ENCODE data around the gene MIEF1. TPM values are rescaled to one million over a fixed set of nuclear protein-coding genes. Genes with fewer than 3 reads are reported as not detected.

The MIEF1 gene
- 38.3 and 41.9 TPM in 2 replicates for total RNA-seq

DNA sequence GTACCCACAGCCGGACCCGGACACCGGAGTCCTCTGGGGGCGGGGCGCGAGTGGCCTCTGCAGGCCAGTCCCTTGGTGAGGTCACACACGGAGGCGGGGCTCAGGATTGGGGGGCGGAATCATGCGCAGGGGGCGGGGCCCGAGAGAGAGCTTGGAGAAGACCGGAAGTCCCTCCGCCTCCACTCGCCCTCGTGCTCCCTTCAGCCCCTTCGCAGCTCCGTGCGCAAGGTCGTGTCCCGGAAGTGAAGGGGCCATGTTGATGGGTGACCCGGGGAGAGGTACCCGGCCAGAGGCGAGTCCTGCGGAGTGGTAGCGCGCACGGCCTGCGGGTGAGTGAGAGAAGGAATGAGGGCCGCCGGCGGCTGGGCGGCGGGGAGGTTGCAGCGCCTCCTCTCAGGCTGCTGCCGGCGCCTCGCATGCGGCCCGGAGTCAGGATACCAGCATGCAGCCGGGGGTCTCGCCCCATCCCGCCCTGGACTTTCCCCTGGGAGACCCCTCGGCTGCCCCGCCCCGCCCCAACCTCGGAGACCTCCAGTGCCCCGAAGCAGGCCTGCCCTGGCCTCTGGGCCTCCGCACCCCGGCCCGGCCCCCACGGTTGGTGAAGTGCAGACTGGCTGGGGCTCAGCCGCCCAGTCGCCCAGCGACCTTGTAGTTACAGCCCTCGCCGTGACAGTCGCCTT, at the start of gene MIEF1:
MIEF1 (plus strand) TSS at position 182 of the 680 bp plus-strand sequence. CDS start 9,005 bp downstream, outside the sequence.
- intact Hi-C loops (cut with micrococcal nuclease): loop anchor here (1.0 to 5.0 kb wide), 4 partner anchors 18 to 182 kb away; partner anchors contain the start of genes ATF4, RPS19BP1 and TAB1

DNA sequence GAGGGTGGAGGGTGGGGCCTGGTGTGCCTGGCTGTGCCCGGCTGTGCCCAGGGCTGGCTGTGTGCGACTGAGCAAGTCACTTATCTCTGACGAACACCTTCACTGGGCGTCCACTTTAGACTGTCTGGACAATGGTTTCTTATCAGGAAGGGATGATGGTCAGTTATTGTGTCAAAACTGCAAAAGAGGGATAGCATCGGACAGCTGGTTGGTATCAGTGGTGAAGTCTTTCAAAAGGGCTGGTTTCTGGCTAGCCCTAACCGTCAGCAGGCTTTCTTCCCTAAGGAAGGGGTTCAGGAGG, 49.4 kb upstream of the MIEF1 start:
- intact Hi-C loops (cut with micrococcal nuclease): no loop called here

DNA sequence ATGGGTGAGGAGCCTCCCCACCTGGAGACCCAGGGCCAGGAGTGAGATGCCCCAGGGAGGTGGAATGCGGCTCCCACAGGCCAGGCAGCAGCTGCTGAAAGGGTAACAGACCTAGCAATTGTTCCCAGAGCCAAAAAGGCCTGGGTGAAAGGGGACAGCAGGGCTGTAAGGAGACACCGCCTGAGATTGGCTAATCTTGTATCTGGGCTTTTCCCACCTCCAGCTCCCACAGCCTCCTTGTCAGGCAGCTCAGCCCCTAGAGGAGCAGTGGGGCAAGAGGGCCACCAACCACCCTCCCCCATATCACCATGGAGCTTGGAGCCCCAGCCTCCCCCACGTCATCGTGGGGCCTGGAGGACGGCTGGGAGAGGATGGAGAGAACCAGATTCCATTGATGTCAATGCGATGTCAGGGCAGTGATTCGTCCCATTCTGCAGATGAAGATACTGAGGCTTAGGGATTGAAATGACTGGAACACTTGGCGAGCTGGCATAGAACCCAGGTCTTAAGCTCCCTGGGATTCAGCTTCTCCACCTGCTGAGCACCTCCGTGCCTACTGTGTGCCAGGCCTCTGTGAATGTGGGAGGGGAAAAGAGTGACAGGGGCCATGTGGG, 48.2 kb upstream of the MIEF1 start:
- intact Hi-C loops (cut with micrococcal nuclease): no loop called here

DNA sequence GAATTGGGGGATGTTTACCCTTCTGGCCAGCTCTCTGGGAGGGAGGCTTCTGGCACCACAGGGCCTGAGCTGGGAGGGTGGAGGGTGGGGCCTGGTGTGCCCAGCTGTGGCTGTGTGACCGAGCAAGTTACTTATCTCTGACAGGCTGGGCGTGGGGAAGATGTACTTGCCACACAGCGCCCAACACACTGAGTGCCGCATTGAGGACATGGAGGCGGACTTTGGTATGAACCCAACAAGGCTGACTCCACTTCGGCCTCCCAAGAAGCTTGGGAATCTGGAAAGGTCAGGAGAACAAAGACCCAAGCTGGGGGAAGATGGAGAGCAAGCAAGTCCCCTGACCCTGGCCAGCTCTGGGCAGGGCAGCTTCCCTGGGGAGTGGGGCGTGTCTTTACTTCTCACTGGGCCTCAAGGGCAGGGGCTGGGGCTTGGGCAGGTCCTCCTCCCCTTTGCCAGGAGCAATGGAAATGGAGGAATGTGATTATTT, 47.7 kb upstream of the MIEF1 start:
- intact Hi-C loops (cut with micrococcal nuclease): no loop called here

DNA sequence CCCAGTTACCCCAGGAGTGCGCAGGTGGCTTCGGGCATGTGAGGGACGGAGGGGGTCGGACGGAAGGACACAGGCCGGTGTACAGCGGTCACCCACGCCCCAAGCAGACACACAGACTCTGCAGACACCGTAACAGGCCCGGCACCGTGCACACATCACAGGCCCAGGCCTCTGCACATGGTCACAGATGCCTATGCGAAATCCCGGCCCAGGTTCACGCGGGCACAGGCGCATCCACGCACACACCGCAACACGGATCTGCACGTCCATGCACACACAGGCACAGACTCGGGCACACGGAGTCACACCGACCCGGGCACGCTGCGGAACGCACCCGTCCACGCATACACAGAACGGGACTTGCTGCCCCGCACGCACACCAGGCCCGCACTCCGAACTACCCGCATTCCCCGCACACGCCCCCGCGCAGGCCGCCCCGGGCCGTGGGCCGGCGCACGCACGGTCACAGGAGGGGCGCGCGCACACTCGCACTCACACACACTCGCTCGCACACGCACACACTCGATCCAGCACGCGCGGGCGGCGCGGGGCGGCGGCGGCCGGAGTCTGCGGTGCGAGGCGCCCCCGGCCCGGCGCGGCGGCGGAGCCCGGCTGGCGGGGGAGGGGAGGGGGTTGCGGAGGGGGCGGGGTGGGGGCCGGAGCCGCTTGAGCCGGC, 45.4 kb upstream of the MIEF1 start, which contains the start of gene MGAT3:
MGAT3 (plus strand) TSS at position 491 of the 676 bp plus-strand sequence. CDS start 30,336 bp downstream, outside the sequence.
- intact Hi-C loops (cut with micrococcal nuclease): no loop called here

DNA sequence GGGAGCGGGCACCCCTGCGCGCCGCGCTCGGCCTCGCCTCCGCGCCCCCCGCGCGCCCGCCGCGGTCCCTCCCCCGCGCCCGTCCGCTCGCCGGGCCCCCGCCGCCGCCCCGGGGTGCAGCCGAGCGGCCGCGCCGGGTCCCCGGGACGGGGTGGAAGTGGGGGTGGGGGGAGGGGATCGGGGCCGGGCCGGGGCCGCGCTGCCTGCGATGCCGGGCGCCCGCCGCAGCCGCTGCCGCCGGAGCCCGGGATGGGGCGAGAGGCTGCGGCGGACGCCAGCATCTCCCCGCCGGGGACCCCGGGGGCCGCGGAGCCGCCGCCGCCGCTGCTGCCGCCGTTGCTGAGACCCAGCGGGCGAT, 44.9 kb upstream of the MIEF1 start:
- intact Hi-C loops (cut with micrococcal nuclease): no loop called here

DNA sequence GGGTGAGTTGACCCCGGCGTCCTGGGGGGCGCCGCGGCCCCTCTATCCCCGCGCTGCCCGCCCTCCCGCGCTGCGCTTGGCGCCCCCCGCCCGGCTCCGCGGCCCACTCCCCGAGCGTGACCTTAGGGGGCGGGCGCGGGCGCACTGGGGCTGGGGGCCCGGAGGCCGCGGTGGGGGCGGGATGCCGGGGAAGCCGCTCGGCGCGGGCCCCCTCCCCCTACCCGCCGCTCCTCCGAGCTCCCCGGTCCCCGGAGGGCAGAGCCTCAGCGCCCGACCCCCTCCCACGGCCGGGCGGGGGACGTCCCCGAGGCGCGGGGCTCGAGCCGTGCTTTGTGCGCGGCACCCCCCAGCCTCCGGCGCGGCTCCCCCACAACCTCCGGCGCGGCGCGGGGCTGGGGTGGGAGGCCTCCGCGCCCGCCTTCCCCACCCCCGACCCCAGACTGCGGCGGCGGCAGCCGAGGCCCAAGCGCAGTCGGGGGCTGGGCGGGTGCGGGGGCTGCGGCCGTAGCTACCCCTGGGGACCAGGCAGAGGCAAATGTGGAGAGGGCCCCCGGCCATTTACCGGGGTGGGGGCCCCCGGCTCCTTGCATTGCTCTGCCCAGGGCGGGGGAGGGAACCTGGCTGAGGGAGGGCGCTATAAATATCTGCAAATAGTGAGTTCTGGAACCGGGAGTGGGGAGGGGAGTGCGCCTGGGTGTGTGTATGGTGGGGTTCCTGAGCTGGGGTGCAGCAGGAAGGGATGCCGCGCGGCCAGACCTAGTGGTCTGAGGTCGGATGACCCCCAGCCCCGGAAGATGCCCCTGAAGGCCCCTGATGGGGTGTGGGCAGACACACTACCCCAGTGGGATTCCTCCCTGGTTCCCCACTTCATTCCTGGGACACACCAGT, 44.3 kb upstream of the MIEF1 start:
- intact Hi-C loops (cut with micrococcal nuclease): no loop called here

DNA sequence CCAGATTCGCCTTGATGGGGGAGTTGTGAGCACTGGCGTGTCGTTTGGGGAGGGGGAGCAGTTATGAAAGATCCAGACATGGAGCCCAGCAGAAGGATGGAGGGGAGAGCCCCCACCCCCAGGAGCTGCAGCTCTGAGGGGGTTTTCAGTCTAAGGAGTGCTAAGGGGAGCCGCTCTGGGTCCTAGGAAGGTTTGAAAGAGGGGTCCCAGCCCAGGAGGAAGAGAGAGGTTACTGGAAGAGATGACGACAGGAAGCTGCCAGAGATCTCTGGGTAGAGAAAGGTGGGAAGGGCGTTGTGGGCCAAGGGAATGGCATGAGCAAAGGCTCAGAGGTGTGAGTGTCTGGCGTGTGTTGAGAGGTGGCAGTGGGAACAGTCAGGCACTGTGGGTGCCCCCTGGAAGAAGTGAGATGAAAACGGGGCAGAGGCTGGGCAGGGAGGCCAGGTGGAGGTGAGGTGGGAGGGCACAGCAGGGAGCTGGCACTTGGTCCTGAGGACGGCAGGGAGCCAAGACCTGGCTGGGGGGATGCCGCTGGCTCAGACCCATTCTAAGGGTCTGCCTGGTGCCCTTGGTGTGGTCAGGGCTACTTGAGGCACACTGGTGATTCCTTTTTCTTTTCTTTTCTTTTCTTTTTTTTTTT, 43.5 kb upstream of the MIEF1 start:
- intact Hi-C loops (cut with micrococcal nuclease): no loop called here

DNA sequence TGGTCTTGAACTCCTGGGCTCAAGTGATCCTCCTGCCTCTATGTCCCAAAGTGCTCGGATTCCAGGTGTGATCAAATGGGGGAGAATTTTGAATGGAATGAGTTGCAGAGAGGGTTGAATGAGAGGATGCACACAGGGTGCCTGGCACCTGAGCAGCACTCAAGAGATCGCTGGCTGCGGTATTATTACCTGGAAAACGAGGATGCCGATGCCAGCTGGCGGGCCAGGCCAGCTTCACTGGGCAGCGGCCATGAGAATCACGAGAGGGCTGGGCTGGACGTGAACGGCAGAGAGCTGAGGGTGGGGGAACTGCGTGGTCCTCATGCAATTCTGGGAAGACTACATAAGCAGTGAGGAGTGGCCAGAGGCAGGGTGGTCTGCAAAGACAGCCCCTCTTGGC, 42.4 kb upstream of the MIEF1 start:
- intact Hi-C loops (cut with micrococcal nuclease): no loop called here

DNA sequence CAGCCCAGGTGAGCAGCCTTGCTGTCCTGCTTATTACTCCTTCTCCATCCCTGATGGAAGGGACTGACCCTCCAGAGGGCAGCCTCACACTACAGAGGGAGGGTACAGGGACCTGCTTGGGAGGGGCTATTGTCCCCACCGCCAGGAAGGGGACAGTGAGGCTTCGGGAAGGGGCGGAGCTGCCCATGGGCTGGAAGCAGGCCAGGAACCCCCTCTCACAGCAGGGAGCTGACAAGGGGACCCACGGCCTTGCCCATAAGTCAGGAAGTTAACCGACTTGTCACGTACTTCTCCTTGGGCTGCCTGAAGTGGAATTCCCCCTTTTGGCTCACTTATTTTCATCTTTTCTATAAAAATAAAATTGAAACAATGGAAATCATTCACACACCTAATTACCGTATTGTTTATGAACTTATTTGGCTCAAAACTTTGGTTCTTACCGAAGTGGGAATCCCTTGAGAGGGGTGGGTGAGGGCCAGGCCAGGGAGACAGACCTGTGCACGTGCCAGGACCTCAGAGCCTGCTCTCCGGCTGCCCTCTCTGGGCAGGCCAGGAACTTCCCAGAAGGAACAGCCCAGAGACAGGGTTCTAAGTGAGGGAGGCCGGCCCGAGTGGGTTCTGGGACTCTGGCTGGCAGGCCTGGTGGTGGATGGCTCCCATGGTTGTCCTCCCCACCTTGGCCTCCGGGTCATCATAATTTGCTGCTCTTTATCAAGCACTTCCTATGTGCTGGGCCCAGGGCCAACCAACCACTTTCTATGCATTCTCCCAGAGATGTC, 39.5 kb upstream of the MIEF1 start:
- intact Hi-C loops (cut with micrococcal nuclease): no loop called here

DNA sequence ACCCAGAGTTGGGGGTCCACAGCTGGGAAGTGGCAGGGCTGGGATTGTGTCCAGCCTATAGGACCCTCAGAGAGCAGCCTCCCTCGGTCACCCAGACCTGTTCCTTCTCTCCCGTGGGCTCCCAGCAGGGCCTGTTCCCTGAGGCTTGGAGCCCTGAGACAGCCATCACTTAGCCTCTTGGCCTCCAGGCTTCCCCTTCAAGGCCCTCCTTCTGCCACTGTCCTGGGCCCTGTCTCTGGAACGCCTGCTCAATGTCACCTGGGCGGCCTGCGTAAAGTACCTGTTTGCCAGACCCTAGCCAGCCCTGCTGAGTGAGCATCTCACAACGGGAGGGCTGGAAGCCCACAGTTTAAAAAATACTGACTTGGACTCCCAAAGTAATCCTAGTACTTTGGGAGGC, 38.8 kb upstream of the MIEF1 start:
- intact Hi-C loops (cut with micrococcal nuclease): no loop called here

DNA sequence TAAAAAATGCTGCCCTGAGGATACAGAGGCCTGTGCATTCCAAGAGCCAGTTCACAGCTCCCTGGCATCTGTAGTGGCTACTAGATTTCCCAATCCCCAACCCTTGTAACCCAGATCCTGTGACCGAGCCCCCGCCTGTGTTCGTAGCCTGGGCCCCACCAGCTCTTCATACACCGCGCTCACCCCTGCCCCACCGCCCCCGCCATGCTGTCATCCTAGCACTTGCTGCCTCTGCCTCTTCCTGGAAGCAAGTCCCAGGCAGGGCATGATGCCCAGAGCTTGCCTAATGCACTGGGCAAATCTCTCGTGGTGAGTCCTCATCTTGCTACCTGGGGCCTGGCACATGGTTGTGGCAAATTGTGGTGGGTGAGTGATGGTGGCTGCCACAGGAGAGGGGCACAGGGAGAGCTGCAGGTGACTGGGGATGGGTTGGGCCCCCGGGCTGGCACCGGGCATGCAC, 38.1 kb upstream of the MIEF1 start:
- intact Hi-C loops (cut with micrococcal nuclease): no loop called here

DNA sequence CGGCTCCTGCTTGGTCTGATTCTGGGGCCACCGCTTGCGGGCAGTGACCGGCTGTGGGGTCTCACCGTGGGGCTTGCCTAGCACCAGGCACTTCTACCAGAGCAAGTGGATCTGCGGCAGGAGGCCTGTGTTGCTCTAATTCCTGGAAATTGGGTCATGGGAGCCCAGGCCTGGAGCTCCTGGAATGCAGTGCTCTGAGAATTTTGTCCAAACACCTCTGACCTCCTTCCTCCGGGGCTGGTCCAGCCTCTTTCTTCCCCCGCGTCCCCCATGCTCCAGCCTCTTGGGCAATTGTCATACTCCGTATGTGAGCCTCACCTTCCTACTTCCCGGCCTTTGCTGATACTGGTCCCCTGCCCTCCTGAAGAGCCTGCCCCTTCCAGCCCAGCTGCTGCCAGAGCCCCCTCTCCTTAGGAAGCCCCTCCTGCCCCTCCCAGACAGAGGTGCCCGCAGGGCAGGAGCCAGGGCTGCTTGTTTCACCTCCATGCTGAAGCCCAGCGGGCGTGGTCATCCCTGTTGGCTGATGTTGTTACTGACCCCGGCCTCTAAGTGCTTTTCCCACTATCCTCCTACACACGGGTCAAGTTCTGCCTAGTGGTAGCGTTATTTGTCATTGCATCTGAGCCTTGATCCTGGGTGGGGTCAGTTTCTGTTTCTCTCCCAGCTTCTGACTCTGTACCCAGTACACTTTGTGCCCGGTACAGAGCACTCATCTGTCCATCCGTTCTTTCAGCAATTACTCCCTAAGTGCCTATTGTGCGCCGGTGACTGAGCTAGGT, 35.7 kb upstream of the MIEF1 start:
- intact Hi-C loops (cut with micrococcal nuclease): no loop called here

DNA sequence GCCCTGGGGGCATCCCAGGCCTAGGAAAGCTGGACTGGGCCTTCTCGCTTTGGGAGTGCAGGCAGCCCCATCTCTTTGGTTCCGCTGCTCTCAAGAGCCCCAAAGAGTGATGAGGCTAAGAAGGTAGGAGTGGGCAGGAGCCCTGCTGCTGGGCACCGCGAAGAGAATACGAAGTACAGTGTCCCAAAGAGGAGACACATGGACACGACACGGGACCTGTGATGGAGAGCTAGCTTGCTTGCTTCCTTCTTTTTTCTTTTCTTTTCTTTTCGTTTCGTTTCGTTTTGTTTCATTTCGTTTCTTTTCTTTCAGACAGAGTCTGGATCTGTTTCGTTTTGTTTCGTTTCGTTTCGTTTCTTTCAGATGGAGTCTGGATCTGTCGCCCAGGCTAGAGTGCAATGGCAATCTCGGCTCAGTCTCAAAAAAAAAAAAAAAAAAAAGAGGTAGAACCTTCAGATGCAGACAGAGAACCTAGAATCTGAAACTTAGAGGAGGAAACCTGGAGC, 34.6 kb upstream of the MIEF1 start:
- intact Hi-C loops (cut with micrococcal nuclease): no loop called here

DNA sequence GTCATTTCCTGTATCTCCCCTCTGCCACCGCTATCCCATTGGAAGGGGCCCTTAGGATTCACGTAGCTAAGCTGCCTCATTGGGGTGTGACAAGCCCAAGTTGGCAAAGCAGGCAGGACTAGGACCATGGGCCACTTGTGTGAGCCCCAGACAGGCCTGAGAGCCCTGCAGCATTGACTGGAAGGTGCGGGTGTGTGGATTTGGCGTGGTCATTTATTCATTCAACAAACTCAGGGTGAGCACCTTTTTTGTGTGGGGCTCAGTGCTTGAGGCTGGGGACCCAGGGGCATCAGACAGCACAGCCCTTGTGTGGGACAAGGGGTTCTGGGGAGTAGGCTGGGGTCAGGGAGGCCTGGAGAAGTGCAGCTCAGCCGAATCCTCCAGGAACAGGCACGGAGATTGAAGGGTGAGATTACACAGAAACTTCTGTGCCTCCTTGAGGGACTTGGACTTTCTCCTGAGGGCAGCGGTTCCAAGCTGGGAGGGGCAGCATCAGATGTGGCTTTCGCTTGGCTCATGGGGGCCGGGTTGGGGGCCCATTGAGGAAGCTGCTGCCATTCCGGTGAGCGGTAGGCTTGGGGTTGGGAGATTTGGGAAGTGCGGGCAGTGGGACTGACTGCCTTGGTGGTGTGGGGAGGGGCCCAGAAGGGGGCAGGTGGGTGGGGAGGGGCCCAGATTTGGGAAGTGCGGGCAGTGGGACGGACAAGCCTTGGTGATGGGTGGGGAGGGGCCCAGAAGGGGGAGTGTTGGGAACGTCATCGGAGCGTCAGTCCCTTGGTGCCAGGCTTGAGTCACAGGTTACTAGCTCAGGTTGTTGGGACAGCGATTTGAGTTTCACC, 33.4 kb upstream of the MIEF1 start:
- intact Hi-C loops (cut with micrococcal nuclease): no loop called here

DNA sequence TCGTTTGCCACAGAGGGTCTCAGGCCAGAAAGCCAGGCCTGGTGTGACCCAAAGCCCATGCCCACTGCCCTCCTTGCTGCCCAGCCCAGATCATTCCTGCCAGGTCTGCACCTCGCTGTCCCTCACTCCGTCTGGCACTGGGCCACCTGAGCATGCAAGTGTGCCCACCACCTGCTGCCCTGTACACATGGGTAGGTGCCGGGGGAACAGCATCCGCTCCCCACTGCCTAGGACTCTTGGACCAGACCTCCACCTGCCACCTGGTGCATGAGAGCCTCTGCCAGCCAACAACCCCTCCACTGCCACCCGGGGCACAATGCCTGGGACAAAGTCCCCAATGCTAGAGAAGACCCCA, 32.8 kb upstream of the MIEF1 start:
- intact Hi-C loops (cut with micrococcal nuclease): no loop called here

DNA sequence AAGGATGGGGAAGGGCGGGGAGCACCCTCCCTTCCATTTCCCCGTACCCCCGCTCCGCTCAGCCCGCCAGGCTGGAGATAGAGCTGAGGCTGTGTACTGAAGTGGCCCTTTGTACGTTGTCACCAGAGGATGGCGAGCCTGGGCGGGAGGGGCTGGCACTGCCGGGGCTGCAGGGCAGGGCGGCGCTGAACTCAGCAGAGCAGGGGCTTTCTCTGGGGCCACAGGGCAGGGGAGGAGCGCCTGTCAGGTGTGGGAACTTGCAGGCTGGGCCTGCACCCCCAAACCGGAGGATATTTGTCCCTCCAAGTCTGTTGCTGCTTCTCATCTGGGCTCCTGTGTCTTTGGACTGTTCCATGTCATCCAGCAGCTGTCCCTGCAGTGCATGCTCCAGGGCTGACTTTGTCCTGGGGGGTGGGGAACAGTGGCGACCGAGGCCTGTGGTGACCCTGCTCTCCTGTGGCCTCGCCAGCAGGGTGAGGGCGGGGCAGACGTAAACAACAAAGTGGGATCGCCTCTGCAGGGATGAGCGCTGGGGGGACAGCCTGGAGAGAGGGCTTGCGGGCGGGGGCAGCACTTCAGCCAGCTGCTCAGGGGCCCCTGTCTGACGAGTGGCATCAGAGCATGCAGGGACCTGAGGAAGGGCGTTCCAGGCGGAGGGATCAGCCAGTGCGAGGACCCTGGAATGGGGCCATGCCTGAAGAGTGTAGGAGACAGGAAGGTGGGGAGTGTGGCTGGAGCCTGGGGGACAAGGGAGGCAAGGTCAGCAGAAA, 32.2 kb upstream of the MIEF1 start:
- intact Hi-C loops (cut with micrococcal nuclease): no loop called here
